Gastroesophageal sphincter (tissue), 3 donors: ENCODE measurements around the gene LPIN1.

Experiments
- POLR2A ChIP-seq, 2 donors: fragments of 450-650 bp; IDR thresholded peaks; one replicate each; pipeline ENCODE4 v1.6.1; 2017; ENCODE audit warnings: antibody characterized with exemption in 2 of 2, mild to moderate bottlenecking in 2 of 2, moderate library complexity in 1 of 2
- POLR2AphosphoS5 ChIP-seq: sonication (generic); formaldehyde crosslinking; IDR thresholded peaks from one replicate; pipeline ENCODE4 v1.6.1; 2017; ENCODE audit warnings: antibody characterized with exemption
- TF ChIP-seq, protein P1 (sequence below), 4 experiments: fragments of 200-600 bp in 2 of 4; fragments of 450-650 bp in 2 of 4; sonication (generic) in 1 of 4; IDR thresholded peaks; one replicate each; pipeline ENCODE4 v1.5.1; 2017 to 2019; ENCODE audit warnings: antibody characterized with exemption in 4 of 4, mild to moderate bottlenecking in 2 of 4, moderate library complexity in 2 of 4

GRCh38 chr2:11798701-11799435, 52.4 kb downstream of the LPIN1 start:
- TF ChIP-seq, protein P1, sequence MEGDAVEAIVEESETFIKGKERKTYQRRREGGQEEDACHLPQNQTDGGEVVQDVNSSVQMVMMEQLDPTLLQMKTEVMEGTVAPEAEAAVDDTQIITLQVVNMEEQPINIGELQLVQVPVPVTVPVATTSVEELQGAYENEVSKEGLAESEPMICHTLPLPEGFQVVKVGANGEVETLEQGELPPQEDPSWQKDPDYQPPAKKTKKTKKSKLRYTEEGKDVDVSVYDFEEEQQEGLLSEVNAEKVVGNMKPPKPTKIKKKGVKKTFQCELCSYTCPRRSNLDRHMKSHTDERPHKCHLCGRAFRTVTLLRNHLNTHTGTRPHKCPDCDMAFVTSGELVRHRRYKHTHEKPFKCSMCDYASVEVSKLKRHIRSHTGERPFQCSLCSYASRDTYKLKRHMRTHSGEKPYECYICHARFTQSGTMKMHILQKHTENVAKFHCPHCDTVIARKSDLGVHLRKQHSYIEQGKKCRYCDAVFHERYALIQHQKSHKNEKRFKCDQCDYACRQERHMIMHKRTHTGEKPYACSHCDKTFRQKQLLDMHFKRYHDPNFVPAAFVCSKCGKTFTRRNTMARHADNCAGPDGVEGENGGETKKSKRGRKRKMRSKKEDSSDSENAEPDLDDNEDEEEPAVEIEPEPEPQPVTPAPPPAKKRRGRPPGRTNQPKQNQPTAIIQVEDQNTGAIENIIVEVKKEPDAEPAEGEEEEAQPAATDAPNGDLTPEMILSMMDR (IDR thresholded peaks at IDR 0.05), result no peak
- TF ChIP-seq POLR2A (IDR thresholded peaks at IDR 0.05) (no peak), POLR2AphosphoS5 (no peak)
